ENCODE measurements around the gene CAMSAP1.

Gene CAMSAP1

DNA sequence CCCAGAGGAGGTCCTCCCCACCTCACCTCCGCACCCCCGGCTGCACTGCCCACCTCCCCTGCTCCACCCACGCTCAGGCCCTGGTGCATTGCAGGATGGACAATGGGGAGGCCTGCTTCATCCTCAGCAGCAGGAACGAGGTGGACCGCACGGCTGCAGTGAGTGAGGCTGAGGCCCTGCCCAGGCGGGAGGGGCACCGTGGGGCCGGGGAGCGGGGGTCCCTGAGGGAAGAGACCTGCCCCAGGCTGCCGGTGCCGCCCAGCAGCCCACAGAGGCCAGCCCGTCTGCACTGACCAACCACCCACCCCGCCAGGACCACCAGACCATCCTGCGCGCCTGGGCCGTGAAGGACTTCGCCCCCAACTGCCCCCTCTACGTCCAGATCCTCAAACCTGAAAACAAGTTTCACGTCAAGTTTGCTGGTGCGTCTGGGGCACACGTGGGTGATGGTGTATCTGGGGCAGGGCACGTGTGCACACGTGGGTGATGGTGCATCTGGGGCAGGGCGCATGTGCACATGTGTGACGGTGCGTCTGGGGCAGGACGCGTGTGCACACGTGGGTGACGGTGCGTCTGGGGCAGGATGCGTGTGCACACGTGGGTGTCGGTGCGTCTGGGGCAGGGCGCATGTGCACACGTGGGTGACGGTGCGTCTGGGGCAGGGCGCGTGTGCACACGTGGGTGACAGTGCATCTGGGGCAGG is 138.7 kb downstream of the CAMSAP1 start:
- DNase-seq (ENCODE audit: low read depth), result no peak
- TF ChIP-seq CTCF (IDR thresholded peaks at IDR 0.05; ENCODE audit: control insufficient read depth, insufficient read depth, low read depth, low read length, missing control alignments), result no peak
- H3K4me3 ChIP-seq (ENCODE audit: control insufficient read depth, low read depth, low read length), result no peak overlapping the region

- DNase-seq (ENCODE audit: low read depth), result no peak
- no peak overlapping the region for H3K4me3 ChIP-seq (ENCODE audit: control insufficient read depth, low read depth, low read length)
- TF ChIP-seq CTCF (IDR thresholded peaks at IDR 0.05; ENCODE audit: control insufficient read depth, insufficient read depth, low read depth, low read length, missing control alignments), result no peak
Measured at GRCh38 chr9:135766707-135767106, 140.6 kb downstream of the CAMSAP1 start.

DNA sequence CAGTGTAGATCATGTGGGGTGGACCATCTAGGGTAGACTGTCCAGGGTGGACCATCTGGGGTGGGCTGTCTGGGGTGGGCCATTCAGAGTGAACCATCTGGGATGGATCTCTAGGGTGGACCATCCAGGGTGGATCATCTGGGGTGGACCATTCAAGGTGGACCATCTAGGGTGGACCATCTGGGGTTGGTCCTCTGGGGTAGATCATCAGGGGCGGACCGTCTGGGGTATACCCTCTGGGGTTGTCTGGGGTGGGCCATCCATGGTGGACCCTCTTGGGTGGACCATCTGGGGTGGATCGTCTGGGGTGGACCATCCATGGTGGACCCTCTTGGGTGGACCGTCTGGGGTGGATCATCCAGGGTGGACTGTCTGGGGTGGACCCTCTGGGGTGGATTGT is 141.1 kb downstream of the CAMSAP1 start:
- DNase-seq (ENCODE audit: low read depth), result no peak
- H3K4me3 ChIP-seq (ENCODE audit: control insufficient read depth, low read depth, low read length), result no peak overlapping the region
- TF ChIP-seq CTCF (IDR thresholded peaks at IDR 0.05; ENCODE audit: control insufficient read depth, insufficient read depth, low read depth, low read length, missing control alignments), result no peak

DNA sequence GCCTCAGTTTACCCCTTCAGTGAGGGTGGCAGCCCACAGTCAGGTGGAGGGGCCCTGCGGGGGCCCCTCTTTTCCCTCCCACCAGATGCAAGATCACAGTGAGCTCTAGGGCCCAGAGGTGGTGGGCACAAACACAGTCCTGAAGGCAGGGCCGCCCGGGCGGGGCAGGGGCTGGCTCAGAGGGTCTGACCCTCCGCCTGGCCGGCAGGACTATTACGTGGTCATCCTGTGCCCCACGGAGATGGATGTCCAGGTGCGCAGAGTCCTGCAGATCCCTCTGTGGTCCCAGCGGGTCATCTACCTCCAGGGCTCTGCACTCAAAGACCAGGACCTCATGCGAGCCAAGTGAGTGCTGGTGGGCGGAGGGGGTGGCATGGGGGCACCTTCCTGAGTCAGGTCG is 141.9 kb downstream of the CAMSAP1 start:
- no peak for DNase-seq (ENCODE audit: low read depth)
- H3K4me3 ChIP-seq (ENCODE audit: control insufficient read depth, low read depth, low read length), result no peak overlapping the region
- no peak for TF ChIP-seq CTCF (IDR thresholded peaks at IDR 0.05; ENCODE audit: control insufficient read depth, insufficient read depth, low read depth, low read length, missing control alignments)

DNA sequence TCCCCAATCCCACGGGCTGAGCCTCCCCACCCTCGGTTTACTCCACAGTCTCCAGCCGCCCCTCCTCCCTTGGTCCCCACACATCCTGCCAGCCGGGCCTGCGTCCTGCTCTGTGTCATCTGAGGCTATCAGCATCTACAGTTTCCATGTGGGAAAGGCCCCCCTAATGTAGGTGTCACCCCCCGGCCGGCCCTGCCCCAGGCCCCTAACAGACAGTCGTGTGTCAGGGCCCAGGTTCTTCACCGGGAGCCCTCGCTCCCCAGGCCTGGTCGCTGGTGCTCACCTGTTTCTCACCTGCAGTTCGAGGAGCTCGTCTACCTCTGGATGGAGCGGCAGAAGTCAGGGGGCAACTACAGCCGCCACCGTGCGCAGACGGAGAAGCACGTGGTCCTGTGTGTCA is 142.6 kb downstream of the CAMSAP1 start:
- H3K4me3 ChIP-seq (ENCODE audit: control insufficient read depth, low read depth, low read length), result no peak overlapping the region
- no peak for DNase-seq (ENCODE audit: low read depth)
- no peak for TF ChIP-seq CTCF (IDR thresholded peaks at IDR 0.05; ENCODE audit: control insufficient read depth, insufficient read depth, low read depth, low read length, missing control alignments)

DNA sequence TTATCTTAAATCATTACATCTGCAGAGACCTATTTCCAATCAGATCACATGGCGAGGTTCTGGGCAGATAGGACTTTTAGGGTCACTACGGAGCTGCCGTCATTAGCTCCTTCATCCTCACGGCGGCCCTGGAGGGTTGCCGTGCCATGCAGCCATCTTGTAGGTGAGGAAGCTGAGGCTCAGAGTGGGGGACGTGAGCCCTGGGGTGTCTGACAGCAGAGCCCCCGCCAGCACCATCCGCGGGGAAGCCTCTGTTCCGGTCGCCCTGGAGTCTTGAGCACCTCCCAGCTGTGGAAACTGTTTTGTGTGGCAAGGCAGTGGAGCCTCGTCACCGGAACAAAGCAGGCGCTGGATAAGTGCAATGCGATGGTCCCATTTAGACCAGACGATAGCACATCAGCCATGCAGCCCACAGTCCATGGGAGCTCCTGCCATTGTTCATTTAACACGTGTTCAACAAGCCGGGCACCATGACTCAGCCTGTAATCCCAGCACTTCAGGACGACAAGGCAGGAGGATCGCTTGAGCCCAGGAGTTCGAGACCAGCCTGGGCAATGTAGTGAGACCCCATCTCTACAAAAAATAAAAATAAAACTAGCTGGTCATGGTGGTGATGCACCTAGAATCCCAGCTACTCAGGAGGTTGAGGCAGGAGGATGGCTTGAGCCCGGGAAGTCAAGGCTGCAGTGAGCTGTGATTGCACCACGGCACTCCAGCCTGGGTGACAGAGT is 143.5 kb downstream of the CAMSAP1 start:
- no peak for DNase-seq (ENCODE audit: low read depth)
- no peak overlapping the region for H3K4me3 ChIP-seq (ENCODE audit: control insufficient read depth, low read depth, low read length)
- no peak for TF ChIP-seq CTCF (IDR thresholded peaks at IDR 0.05; ENCODE audit: control insufficient read depth, insufficient read depth, low read depth, low read length, missing control alignments)
